Erythroblast (primary cell): Measurements from ENCODE around the gene MRPL14.

Experiments
- DNase-seq, 2 experiments: peaks; one replicate each; lab custom pipeline; 2025; lab: John Stamatoyannopoulos, UW
- GATA1 ChIP-seq: IDR thresholded peaks from 2 replicates; pipeline ENCODE4 v1.6.1; 2011; ENCODE audit warnings: low read depth, mild to moderate bottlenecking, control low read depth, low read length, moderate library complexity
- POLR2A ChIP-seq: IDR thresholded peaks from 2 replicates; pipeline ENCODE4 v1.6.1; 2011; ENCODE audit warnings: mild to moderate bottlenecking, low read length

MRPL14 gene

DNA sequence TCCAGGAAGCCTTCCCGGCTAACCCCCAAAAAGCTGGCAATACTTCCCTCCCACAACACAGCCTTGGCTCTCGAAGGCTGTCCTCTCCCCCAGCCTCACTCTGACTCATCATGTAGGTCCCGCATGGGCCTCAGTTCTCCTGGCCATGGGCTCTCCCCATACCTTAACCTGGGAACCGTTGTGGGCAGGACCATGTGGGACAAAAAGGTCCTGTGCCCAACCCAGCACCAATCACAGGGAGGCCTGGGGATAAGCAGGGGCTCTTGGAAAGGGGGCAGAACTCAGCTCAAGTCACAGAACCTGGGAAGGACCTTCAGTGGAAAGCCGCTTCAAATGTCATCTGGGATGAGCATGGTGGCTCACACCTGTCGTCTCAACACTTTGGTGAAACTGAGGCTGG lies 45.5 kb downstream of the MRPL14 start:
- TF ChIP-seq GATA1 (no peak), POLR2A (no peak)
- DNase-seq = no peak

DNA sequence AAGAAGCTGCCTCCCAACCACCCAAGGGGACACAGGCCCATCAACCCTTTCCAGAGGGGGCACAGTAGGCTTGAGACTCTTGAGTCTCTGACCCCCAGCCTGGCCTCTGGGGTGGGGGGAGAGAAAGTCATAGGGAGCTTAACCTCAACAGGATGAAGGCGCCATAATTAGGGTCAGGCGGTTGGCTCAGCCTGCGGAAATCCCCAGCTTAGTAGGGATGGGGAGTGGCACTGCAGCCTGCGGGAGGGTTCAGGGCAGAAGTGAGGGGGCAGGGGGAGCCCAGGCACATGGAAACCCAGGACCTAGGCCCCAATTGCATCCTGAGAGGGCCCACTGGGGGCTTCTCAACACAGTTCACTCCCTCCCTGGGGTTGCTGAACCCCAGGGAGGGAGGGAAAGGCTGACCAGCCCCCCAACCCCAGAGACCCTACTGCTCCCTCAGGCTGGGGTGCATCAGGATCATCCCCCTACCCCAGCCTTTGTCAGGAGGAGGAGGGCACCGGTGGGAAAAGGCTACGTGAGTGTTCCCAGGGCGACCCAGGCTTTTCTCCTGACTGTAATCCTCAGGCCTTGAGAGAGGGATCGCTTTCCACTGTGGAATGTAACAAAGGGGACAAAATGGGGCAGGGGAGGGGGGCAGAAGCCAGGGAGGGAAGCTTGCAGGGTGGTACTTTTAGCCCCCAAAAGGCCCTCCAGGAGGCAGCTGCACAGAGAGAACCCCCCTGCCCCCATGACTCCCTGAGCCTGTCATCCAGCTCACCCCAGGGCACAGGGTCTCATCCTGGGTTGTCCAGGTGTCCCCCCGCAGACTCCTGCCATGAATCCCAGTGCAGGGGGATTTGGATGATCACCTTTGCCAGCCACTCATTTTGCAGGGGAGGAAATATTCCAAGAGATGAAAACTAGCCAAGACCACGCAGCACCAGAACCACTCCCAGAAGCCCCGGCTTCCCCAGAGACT lies 46.4 kb downstream of the MRPL14 start:
- no peak for DNase-seq

GRCh38 chr6:44079672-44080071 lies 47.6 kb downstream of the MRPL14 start:
- TF ChIP-seq GATA1 = no peak
- TF ChIP-seq POLR2A = no peak
- no peak for DNase-seq

More for the DNA sequence above, 46.4 kb downstream of the MRPL14 start:
- TF ChIP-seq POLR2A = no peak
- TF ChIP-seq GATA1 = no peak

GRCh38 chr6:44078827-44079671 lies 48.2 kb downstream of the MRPL14 start:
- no peak for TF ChIP-seq GATA1
- no peak for TF ChIP-seq POLR2A
- DNase-seq = no peak

DNA sequence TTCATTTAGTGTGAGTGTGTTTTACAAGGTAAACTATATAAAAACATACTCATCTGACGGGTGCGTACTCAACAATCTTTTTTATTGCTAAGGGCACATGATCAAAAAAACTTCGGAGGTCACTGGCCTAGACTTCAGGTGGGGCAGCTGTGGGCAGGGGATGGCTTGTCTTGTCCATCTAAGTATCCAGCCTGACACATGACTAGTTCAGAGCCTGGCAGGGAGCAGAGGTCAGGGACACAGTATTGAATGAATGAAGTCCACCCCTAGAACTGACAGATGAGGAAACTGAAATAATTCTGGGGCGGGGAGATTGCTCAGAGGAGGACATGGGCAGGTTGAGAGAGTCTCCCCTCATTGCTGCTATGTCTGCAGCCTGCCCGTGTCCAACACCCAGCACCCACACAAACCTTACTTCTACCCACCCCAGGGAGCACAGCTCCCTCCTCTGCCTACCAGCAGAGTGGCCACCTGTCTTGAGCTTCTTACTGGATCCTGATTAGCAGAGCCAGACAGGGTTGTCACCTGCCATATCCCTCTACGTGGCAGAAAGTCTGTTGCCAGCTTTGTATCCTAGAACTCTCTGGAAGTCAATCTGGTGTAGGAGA lies 48.9 kb downstream of the MRPL14 start:
- no peak for TF ChIP-seq GATA1
- no peak for TF ChIP-seq POLR2A
- no peak for DNase-seq

DNA sequence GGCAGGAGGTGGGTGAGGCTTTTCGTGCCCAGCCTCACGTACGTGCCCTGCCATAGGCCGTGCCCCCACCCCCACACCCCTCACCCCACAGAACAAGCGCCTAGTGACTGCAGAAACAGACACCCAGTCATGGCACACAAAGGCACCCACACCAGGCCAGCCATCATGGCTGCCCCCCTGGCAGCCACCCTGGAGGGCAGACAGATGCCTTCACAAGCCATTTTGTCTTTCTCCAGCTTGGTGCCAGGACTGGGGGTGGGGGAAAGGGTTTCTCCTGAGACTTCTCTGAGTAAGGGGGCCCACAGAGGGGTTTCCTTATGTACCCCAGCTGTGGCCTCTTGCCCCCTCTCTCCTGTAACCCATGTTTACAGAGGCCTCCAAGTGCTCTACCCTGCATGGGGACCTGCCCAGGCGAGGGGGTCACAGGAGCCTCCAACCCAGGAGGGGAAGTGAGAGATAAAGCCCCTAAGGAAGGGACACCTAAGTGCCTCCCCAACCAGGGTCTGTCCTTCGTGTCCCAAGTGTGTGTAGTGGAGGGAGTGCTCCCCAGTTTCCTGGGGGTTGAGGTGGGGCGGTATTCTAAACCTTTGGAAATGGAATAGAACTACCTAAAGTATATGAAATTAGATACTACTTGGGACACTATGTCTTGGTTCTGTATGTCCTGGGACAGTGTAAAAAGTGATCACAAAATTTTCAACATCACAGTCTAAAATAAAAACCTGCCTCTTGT lies 49.9 kb downstream of the MRPL14 start:
- no peak for DNase-seq
- no peak for TF ChIP-seq GATA1
- no peak for TF ChIP-seq POLR2A

GRCh38 chr6:44076356-44077213 lies 50.7 kb downstream of the MRPL14 start:
- DNase-seq = no peak
- TF ChIP-seq GATA1 = no peak
- no peak for TF ChIP-seq POLR2A

- no peak for TF ChIP-seq GATA1
- TF ChIP-seq POLR2A = no peak
- DNase-seq = no peak
Observed at GRCh38 chr6:44075647-44076355, 51.5 kb downstream of the MRPL14 start.

DNA sequence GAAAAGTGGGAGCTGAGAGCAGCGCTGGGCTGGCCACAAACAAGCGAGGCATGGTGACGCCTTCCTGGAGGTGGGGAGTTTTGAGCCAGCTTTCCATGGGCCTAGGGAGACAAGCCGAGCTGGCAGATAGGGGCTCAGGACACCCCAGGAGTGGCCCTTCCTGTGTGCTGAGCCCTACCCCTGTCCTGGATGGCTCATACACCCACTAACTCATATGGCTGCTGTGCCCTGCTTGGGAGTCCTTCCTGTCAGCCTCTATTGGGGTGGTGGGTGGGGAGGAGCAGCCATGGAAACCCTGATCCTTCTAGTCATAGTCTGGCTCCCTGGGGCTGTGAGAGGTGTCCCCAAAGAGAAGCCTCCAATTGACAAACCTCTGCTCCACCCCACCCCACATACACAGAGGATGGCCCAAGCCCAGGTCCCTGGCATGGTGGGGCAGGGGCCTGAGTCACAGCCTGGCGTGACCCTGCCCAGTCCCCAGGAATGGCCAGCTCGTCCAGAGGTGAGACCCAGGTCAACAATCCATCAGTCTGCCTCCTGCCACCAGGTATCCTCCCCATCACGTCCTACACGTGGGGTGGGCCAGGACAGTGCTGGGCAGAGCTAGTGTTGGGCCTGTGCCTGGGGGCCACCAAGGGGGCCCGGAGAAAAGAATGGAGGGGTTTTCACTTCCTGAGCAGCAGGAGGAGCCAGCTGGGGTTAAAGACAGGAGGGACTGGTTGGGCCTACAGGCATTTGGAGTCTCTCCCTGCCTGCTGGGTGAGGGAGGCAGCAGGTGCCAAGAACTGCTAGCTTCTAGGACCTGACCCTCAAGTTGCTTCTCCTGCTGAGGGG lies 52.2 kb downstream of the MRPL14 start:
- DNase-seq = no peak
- no peak for TF ChIP-seq GATA1

DNA sequence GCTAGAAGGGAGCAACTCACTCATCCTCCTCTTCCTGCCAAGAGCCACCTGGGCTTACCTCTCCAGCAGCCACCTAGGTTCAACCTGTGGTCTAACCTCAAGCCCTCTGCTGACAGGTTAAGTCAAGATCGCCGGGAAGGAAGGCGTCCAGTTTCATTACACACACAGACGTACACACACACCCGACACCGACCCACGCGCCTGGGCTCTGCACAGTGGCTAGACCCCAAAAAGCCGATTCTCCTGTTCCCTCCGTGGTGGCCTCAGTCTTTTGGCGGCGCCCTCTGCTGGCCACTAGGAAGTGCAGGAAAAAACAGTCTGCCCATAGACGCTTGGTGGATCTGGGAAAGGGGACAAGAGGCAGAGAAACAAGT lies 52.8 kb downstream of the MRPL14 start:
- no peak for DNase-seq
- TF ChIP-seq POLR2A (no peak), GATA1 (no peak)

GRCh38 chr6:44073612-44074438 lies 53.4 kb downstream of the MRPL14 start:
- no peak for DNase-seq
- TF ChIP-seq GATA1 (no peak), POLR2A (no peak)
